CD14-positive monocyte (primary cell): ENCODE data around the gene ZBTB1. TPM values are rescaled to one million over a fixed set of nuclear protein-coding genes. Genes with fewer than 3 reads are reported as not detected.

Experiments
- DNase-seq, 3 donors: peaks; one replicate each; pipeline ENCODE4 v3.0.0-alpha.2; 2011 to 2022
- H2AFZ ChIP-seq: 2 replicates; pipeline ENCODE4 v1.6.0; 2012; ENCODE audit warnings: mild to moderate bottlenecking, low read depth, low read length, inconsistent platforms; ENCODE audit not compliant: insufficient read depth, poor library complexity, severe bottlenecking
- H3K27ac ChIP-seq, 2 donors: 1 replicate in 1 of 2; 2 replicates in 1 of 2; pipeline ENCODE4 v1.5.1; 2012 to 2013; ENCODE audit warnings: low read length in 2 of 2, control low read depth in 1 of 2, inconsistent platforms in 1 of 2, low read depth in 1 of 2, mild to moderate bottlenecking in 1 of 2
- H3K27me3 ChIP-seq, 2 donors: one replicate each; pipeline versions ENCODE4 v1.6.0 to v1.6.1; 2011 to 2013; ENCODE audit warnings: low read length in 2 of 2; ENCODE audit not compliant: control insufficient read depth in 2 of 2, insufficient read depth in 2 of 2
- H3K36me3 ChIP-seq, 2 donors: replicated peaks in 1 of 2; 1 replicate in 1 of 2; 2 replicates in 1 of 2; pipeline versions ENCODE4 v1.5.1 to v1.6.1; 2012 to 2013; ENCODE audit warnings: low read length in 2 of 2, control low read depth in 1 of 2, inconsistent platforms in 1 of 2, mild to moderate bottlenecking in 1 of 2; ENCODE audit not compliant: insufficient read depth in 2 of 2, control insufficient read depth in 1 of 2
- H3K4me1 ChIP-seq, 2 donors: 1 replicate in 1 of 2; 2 replicates in 1 of 2; pipeline versions ENCODE4 v1.5.1 to v1.6.1; 2012 to 2013; ENCODE audit warnings: low read length in 2 of 2, control low read depth in 1 of 2, inconsistent platforms in 1 of 2, mild to moderate bottlenecking in 1 of 2, moderate library complexity in 1 of 2; ENCODE audit not compliant: insufficient read depth in 2 of 2, control insufficient read depth in 1 of 2
- H3K4me2 ChIP-seq: replicated peaks from 2 replicates; pipeline ENCODE3; 2012; ENCODE audit warnings: low read length, moderate library complexity, mild to moderate bottlenecking; ENCODE audit not compliant: poor library complexity, severe bottlenecking; ENCODE audit errors: extremely low read depth
- H3K4me3 ChIP-seq, 3 experiments: fragments of 200-600 bp in 1 of 3; sonication (generic) in 1 of 3; replicated peaks in 1 of 3; 1 replicate in 2 of 3; 2 replicates in 1 of 3; pipeline ENCODE4 v1.5.1; 2011 to 2013; ENCODE audit warnings: low read length in 3 of 3, mild to moderate bottlenecking in 3 of 3, control low read depth in 2 of 3, low read depth in 2 of 3, inconsistent platforms in 1 of 3, moderate library complexity in 1 of 3
- H3K79me2 ChIP-seq: 2 replicates; pipeline ENCODE4 v1.6.0; 2012; ENCODE audit warnings: mild to moderate bottlenecking, control low read depth, inconsistent platforms, low read length, moderate library complexity; ENCODE audit not compliant: insufficient read depth
- H3K9ac ChIP-seq: 2 replicates; pipeline ENCODE4 v1.6.0; 2017; ENCODE audit warnings: low read length, mild to moderate bottlenecking; ENCODE audit not compliant: insufficient read depth, poor library complexity, severe bottlenecking
- H3K9me3 ChIP-seq, 2 donors: replicated peaks in 1 of 2; 1 replicate in 1 of 2; 2 replicates in 1 of 2; pipeline versions ENCODE4 v1.5.1 to v1.6.1; 2012 to 2013; ENCODE audit warnings: low read length in 2 of 2, control low read depth in 1 of 2; ENCODE audit not compliant: control insufficient read depth in 1 of 2, insufficient read depth in 1 of 2
- H4K20me1 ChIP-seq: 2 replicates; pipeline ENCODE4 v1.6.0; 2012; ENCODE audit warnings: mild to moderate bottlenecking, low read length, control low read depth, moderate library complexity; ENCODE audit not compliant: insufficient read depth
- H3K27ac Mint-ChIP-seq, 7 donors: one replicate each; pipeline ENCODE4 v1.8.0; 2020; ENCODE audit warnings: mild to moderate bottlenecking in 7 of 7, mixed read lengths in 7 of 7, moderate library complexity in 6 of 7, inconsistent platforms in 2 of 7
- H3K27me3 Mint-ChIP-seq, 3 donors: one replicate each; pipeline ENCODE4 v1.8.0; 2021 to 2022; ENCODE audit warnings: low read depth in 3 of 3, mild to moderate bottlenecking in 3 of 3, mixed read lengths in 3 of 3, moderate library complexity in 3 of 3, inconsistent platforms in 1 of 3
- H3K36me3 Mint-ChIP-seq, 2 donors: one replicate each; pipeline ENCODE4 v1.8.0; 2020; ENCODE audit warnings: mixed read lengths in 2 of 2, inconsistent platforms in 1 of 2, mild to moderate bottlenecking in 1 of 2
- H3K4me1 Mint-ChIP-seq: one replicate; pipeline ENCODE4 v1.8.0; 2020; ENCODE audit warnings: mild to moderate bottlenecking, mixed read lengths
- H3K4me3 Mint-ChIP-seq, 2 donors: one replicate each; pipeline ENCODE4 v1.8.0; 2020; ENCODE audit warnings: mild to moderate bottlenecking in 2 of 2, mixed read lengths in 2 of 2, moderate library complexity in 1 of 2
- H3K9me3 Mint-ChIP-seq, 7 donors: one replicate each; pipeline ENCODE4 v1.8.0; 2020 to 2022; ENCODE audit warnings: mixed read lengths in 7 of 7, mild to moderate bottlenecking in 6 of 7, moderate library complexity in 6 of 7, inconsistent platforms in 2 of 7
- WGBS: methylation state at CpG from one replicate; pipeline ENCODE4 v1.1.5; 2013; ENCODE audit warnings: missing lambda C conversion rate; ENCODE audit not compliant: insufficient coverage; 5-methylcytosine and 5-hydroxymethylcytosine counted together
- intact Hi-C, 2 donors: fragments of 100-400 bp; cut with micrococcal nuclease; formaldehyde crosslinking; loops; one replicate each; pipeline versions ENCODE4 v1.15.0 to v1.15.1; 2023
- polyA plus RNA-seq, 3 donors: library from polyadenylated mRNA; depleted of rRNA in 1 of 3; unstranded in 2 of 3; stranded (reverse) in 1 of 3; fragments of 300-500 nt in 2 of 3; fragments of >200 nt in 1 of 3; fragmentation: Illumina TruSeq in 2 of 3; gene quantifications; 1 replicate in 2 of 3; 2 replicates in 1 of 3; pipeline ENCODE4 v1.2.3, GENCODE V29; 2012 to 2021
- TF ChIP-seq, protein P1 (sequence below): fragments of 200-600 bp; IDR thresholded peaks from one replicate; pipeline ENCODE4 v1.8.0; 2022; ENCODE audit warnings: antibody characterized with exemption, mild to moderate bottlenecking

Gene ZBTB1
- polyA plus RNA-seq, 3 donors: 27.7 to 45.4 (median 33.4) TPM

- Histone ChIP-seq H3K4me2 (no peak overlapping the region), H3K4me1 (peaks cover 18 to 31% of the 10 kb centered on the region in 2 donors), H3K9ac (no peak overlapping the region), H3K36me3 (peaks cover 0 to 9% of the 10 kb centered on the region in 2 donors), H4K20me1 (peaks cover 1% of the 10 kb centered on the region), H3K27ac (no peak overlapping the region), H3K9me3 (no peaks in the 10 kb centered on the region), H3K79me2 (peaks cover 32% of the 10 kb centered on the region), H3K27me3 (no peaks in the 10 kb centered on the region), H3K4me3 (no peak overlapping the region), H2AFZ (no peak overlapping the region)
- H3K4me3 Mint-ChIP-seq: no peak overlapping the region
- peaks cover 24% of the 10 kb centered on the region for H3K4me1 Mint-ChIP-seq
- no peak for DNase-seq
- H3K36me3 Mint-ChIP-seq: peaks cover 4 to 16% of the 10 kb centered on the region in 2 donors
- WGBS: no CpG with 5 or more reads among the region's 1 CpG
- no peak overlapping the region for H3K27ac Mint-ChIP-seq
- H3K27me3 Mint-ChIP-seq: no peaks in the 10 kb centered on the region
- TF ChIP-seq, protein P1, sequence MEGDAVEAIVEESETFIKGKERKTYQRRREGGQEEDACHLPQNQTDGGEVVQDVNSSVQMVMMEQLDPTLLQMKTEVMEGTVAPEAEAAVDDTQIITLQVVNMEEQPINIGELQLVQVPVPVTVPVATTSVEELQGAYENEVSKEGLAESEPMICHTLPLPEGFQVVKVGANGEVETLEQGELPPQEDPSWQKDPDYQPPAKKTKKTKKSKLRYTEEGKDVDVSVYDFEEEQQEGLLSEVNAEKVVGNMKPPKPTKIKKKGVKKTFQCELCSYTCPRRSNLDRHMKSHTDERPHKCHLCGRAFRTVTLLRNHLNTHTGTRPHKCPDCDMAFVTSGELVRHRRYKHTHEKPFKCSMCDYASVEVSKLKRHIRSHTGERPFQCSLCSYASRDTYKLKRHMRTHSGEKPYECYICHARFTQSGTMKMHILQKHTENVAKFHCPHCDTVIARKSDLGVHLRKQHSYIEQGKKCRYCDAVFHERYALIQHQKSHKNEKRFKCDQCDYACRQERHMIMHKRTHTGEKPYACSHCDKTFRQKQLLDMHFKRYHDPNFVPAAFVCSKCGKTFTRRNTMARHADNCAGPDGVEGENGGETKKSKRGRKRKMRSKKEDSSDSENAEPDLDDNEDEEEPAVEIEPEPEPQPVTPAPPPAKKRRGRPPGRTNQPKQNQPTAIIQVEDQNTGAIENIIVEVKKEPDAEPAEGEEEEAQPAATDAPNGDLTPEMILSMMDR: no peak
- intact Hi-C loops: loop anchor here in 1 of 2 donors (10.0 kb wide), 1 partner anchor 155 kb away; no protein-coding TSS in a partner anchor
- H3K9me3 Mint-ChIP-seq: no peaks in the 10 kb centered on the region
Measured at GRCh38 chr14:64500088-64500487, 4.5 kb upstream of the ZBTB1 start.

GRCh38 chr14:64501411-64502171 is 3.0 kb upstream of the ZBTB1 start:
- peak in 1 of 3 donors; percentile 22 for DNase-seq
- H3K4me3 ChIP-seq: peak overlapping the region in 1 of 3 experiments; percentile 87
- H3K27ac ChIP-seq: no peak overlapping the region
- WGBS: 49% methylated on average over 7 of the region's 8 CpGs
- H3K79me2 ChIP-seq: peaks cover 47% of the 10 kb centered on the region
- Mint-ChIP-seq H3K27me3 (no peaks in the 10 kb centered on the region), H3K4me3 (peak overlapping the region; percentile 7 to 13), H3K4me1 (peaks cover 38% of the 10 kb centered on the region), H3K9me3 (no peaks in the 10 kb centered on the region), H3K27ac (peak overlapping the region in 2 of 7 donors; percentile 55 to 56), H3K36me3 (peaks cover 0 to 12% of the 10 kb centered on the region in 2 donors)
- peaks cover 16% of the 10 kb centered on the region for H4K20me1 ChIP-seq
- H3K4me2 ChIP-seq: peak overlapping the region; percentile 26
- no peaks in the 10 kb centered on the region for H3K36me3 ChIP-seq
- H3K9ac ChIP-seq: no peak overlapping the region
- H3K9me3 ChIP-seq: no peaks in the 10 kb centered on the region
- TF ChIP-seq, protein P1: no peak
- intact Hi-C loops: loop anchor here in 1 of 2 donors (10.0 kb wide), 1 partner anchor 153 kb away; no protein-coding TSS in a partner anchor
- H3K27me3 ChIP-seq: no peaks in the 10 kb centered on the region
- no peak overlapping the region for H2AFZ ChIP-seq
- peaks cover 31 to 46% of the 10 kb centered on the region in 2 donors for H3K4me1 ChIP-seq
